GM13976 (cell line): ENCODE data around the gene EXOC3L1.

Experiments
- DNase-seq: peaks from one replicate; pipeline ENCODE4 v3.0.0; 2012; ENCODE audit warnings: low spot score
- in situ Hi-C: fragments of 300-500 bp; cut with MboI; formaldehyde crosslinking; loops from one replicate; pipeline ENCODE4 v1.12.0; 2022; ENCODE audit warnings: low sequenced_read_pairs, mixed read lengths, inconsistent platforms; ENCODE audit not compliant: unreplicated experiment
- TF ChIP-seq, protein P1 (sequence below): IDR thresholded peaks from 2 replicates; pipeline ENCODE4 v1.5.1; 2012; ENCODE audit warnings: borderline replicate concordance, mild to moderate bottlenecking; ENCODE audit not compliant: insufficient read depth; ENCODE audit errors: extremely low read depth, missing control alignments, control extremely low read depth

EXOC3L1 gene

DNA sequence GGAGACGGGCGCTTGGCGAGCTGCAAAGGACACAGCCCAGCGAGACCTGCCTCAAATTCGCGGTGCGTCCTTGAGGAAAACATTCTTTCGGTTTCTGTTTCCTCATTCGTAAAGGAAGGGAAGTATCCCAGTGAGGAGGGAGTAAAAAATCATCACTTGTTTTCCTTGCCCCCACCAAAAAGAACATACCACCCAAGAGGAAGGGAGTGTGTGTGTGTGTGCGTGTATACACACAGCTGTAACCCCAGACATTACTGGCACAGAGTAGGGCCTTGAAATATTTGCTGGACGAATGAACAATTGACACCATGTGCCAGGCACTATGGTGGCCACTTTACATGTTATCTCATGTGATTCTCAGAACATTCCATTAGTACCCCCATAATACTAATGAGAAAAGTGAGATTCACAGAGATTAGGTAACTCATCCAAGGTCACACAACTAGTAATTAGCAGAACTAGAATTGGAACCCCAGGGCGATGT lies 4.2 kb downstream of the EXOC3L1 start:
- TF ChIP-seq, protein P1, sequence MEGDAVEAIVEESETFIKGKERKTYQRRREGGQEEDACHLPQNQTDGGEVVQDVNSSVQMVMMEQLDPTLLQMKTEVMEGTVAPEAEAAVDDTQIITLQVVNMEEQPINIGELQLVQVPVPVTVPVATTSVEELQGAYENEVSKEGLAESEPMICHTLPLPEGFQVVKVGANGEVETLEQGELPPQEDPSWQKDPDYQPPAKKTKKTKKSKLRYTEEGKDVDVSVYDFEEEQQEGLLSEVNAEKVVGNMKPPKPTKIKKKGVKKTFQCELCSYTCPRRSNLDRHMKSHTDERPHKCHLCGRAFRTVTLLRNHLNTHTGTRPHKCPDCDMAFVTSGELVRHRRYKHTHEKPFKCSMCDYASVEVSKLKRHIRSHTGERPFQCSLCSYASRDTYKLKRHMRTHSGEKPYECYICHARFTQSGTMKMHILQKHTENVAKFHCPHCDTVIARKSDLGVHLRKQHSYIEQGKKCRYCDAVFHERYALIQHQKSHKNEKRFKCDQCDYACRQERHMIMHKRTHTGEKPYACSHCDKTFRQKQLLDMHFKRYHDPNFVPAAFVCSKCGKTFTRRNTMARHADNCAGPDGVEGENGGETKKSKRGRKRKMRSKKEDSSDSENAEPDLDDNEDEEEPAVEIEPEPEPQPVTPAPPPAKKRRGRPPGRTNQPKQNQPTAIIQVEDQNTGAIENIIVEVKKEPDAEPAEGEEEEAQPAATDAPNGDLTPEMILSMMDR = no peak
- in situ Hi-C loops = no loop called here
- no peak for DNase-seq

DNA sequence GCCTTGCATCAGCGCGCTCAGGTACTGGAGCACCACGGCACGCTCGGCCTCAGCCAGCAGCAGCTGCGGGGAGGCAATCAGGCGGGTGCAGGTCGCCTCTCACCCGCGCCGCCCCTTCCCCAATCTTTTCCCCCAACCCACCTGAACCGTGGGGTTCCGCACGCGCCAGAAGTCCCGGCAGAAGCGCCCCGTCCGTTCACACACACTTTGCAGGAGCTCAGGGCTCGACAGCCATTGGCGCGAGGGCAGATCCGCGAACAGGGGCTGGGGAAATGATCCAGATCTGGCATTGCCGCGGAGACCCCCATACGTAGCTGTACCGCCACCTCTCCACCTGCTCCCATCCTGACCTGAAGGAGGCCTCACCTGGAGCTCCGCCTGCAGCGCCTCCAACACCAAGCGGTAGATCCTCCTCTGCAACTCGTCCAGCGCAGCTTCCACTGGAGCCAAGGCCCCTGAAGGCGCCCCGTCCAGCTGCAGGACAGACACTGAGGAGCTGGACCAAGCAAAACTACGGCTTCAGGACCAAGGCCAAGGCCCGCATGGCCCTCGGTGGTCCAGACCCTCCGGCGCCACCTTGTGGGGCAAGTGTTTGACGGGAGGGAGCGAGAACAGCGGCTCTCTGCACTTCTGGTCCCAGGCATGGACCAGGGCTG lies 4.8 kb downstream of the EXOC3L1 start:
- DNase-seq = peak; percentile 85
- in situ Hi-C loops = no loop called here
- TF ChIP-seq, protein P1 = peak; percentile 92

DNA sequence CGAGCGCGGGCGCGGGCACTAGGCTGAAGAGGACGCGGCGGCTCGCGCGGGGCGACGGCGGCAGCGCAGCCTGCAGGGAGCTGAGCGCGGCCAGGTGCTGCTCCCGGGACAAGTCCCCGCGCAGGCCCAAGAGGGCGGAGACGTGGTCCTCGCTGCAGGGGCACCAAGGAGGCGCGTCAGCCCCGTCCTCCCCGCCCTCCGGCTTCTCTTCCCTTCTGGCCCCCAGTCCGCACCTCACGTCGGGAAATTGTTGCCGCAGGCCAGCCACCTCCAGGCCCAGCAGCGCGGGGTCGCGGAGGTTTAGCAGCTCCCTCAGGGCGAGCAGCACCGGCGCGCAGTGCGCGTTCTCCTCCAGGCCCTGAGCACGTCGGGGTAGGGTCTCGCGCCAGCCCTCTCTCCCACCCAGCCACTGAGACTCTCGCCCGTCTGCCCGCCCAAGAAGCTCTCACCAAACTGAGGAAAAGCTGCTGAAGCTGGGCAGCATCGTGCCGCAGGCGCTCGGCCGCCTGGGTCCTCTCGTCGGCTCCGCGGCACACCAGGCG lies 5.4 kb downstream of the EXOC3L1 start:
- TF ChIP-seq, protein P1 = no peak
- no peak for DNase-seq
- in situ Hi-C loops = no loop called here

DNA sequence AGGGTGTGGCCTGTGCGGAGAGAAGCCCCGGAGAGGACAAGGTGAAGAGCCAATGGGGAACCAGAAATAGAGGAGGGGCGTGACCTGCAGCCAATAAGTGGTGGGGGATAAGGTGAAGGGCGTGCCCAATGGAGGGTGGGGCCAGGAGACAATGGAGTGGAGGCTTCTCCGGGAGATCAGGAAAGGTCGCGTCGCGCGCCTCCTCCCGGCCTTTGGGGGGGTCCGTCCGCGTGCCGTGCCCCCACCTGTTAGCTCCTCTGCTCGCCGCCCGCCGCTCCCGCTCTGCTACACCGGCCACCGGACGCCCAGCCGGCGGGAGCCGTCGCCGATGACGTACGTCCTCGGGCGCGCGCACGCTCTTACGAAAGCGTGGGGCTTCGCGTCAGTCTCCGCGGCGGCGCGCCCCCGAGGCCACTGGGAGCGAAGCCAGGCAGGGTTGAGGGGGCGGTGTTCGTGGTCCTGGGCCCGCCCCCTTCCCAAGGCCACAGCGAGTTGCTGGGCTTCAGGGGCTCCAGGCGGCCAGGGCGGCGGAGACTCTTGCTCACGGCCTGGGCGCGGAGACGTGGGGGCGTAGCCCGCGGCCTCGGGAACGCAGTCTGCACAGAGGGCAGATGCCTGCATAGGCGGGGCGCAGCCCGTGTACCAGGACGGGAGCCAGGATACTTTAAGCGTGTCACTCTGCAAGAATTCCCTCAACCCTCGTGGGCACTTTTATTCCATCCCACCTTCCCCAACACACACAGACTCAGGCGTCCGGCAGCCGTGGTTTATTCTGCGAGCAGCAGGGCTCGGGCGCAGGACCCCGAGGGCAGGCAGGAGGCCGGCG lies 6.1 kb downstream of the EXOC3L1 start, which contains the start of gene MATCAP1:
Gene MATCAP1, minus strand, starts transcription at position 337 of the 826 bp plus-strand sequence. CDS start 3,353 bp downstream, outside the sequence.
- in situ Hi-C loops = no loop called here
- DNase-seq = peak; percentile 99
- TF ChIP-seq, protein P1 = no peak

DNA sequence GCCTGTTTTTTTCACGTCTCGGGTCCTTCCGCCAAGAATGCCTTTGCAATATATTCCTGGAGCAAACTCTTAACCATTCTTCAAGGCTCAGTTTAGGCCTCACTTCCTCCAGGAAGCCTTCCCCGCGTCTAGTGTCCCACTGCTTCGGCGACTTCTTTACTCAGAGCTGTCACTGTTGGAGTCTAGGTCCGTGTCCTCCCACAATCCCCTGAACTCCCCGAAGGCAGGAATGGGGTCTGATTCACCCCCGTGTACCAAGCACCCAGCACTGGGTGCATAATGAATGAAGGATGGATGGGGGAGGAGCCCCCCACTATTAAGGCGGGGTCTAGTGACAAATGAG lies 6.7 kb downstream of the EXOC3L1 start:
- TF ChIP-seq, protein P1 = no peak
- in situ Hi-C loops = no loop called here

DNA sequence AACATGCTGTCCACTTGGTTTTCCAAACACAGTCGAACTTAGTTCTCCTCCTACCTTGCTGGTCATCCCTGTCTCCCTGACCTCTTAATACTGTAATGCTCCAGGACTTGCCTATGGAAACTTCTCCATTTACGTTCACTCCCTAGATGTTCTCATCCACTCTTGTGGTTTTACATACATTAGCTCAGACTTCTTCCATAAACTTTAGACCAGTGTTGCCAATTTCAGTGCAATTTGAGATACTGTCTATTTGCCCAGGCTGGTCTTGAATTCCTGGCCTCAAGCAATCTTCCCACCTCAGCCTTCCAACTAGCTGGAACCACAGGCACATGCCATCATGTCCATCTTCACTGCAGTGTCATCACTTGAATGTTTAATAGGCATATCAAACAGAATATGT lies 7.6 kb downstream of the EXOC3L1 start:
- in situ Hi-C loops = no loop called here
- DNase-seq = no peak
- TF ChIP-seq, protein P1 = no peak

More for the DNA sequence above, 6.7 kb downstream of the EXOC3L1 start:
- no peak for DNase-seq
